K562 (cell line): ENCODE results near the gene SOHLH2. TPM values are rescaled to one million over a fixed set of nuclear protein-coding genes. Genes with fewer than 3 reads are reported as not detected.

ENCODE experiments used
- ATAC-seq: fragments of 200-7000 bp; cut with Tn5 transposase; 3 replicates; pipeline ENCODE4 v1.9.1; 2020; ENCODE audit warnings: moderate library complexity
- BruUV-seq: library from RNA; stranded (reverse); fragments of 400-500 nt; replicated peaks from 2 replicates; lab custom pipeline; 2021; lab: Mats Ljungman, UMichigan
- CTCF ChIA-PET: fragments of 300-600 bp; formaldehyde crosslinking; extraction: SDS; loops from one replicate; lab custom pipeline; 2021; ENCODE audit warnings: low intra/inter-chr PET ratio; lab: Yijun Ruan, JAX
- POLR2A ChIA-PET: fragments of 300-600, 350-650 bp; sonication (Branson Sonifier 250); formaldehyde crosslinking; extraction: SDS; loops from one replicate; lab custom pipeline; 2021; ENCODE audit warnings: antibody characterized with exemption, inconsistent platforms; lab: Yijun Ruan, JAX
- DNase-seq, 4 experiments: peaks; one replicate each; pipeline versions ENCODE4 v3.0.0 to v3.0.0-alpha.2; 2011 to 2018; ENCODE audit warnings: low spot score in 3 of 4, mixed read lengths in 3 of 4; ENCODE audit errors: extremely low read depth in 1 of 4
- FAIRE-seq: peaks from 2 replicates; lab custom pipeline; 2011; peaks lifted over from hg19 to GRCh38; lab: Jason Lieb, UNC
- H2AFZ ChIP-seq: 2 replicates; pipeline ENCODE4 v1.6.0; 2011; ENCODE audit warnings: low read depth, low read length, control low read depth, inconsistent platforms
- H3K27ac ChIP-seq: fragments of 200-600 bp; 3 replicates; pipeline ENCODE4 v1.8.0; 2011; ENCODE audit warnings: low read depth, mild to moderate bottlenecking, control low read depth, inconsistent platforms, low read length, moderate library complexity, mixed read lengths; ENCODE audit errors: extremely low read depth
- H3K27me3 ChIP-seq, 2 experiments: fragments of 300-600 bp in 1 of 2; 2 replicates in 1 of 2; 3 replicates in 1 of 2; pipeline versions ENCODE4 v1.6.0 to v1.8.0; 2011; ENCODE audit warnings: inconsistent platforms in 2 of 2, low read length in 2 of 2, mild to moderate bottlenecking in 1 of 2, mixed read lengths in 1 of 2, moderate library complexity in 1 of 2; ENCODE audit not compliant: control insufficient read depth in 2 of 2, insufficient read depth in 2 of 2
- H3K36me3 ChIP-seq: fragments of 300-600 bp; 3 replicates; pipeline ENCODE4 v1.8.0; 2011; ENCODE audit warnings: mild to moderate bottlenecking, low read length, inconsistent platforms; ENCODE audit not compliant: control insufficient read depth, insufficient read depth
- H3K4me1 ChIP-seq, 2 experiments: fragments of 200-600 bp in 1 of 2; replicated peaks in 1 of 2; 2 replicates in 1 of 2; 3 replicates in 1 of 2; pipeline versions ENCODE4 v1.5.1 to v1.8.0; 2011; ENCODE audit warnings: inconsistent platforms in 2 of 2, low read length in 2 of 2, mild to moderate bottlenecking in 1 of 2, mixed read lengths in 1 of 2, moderate library complexity in 1 of 2; ENCODE audit not compliant: control insufficient read depth in 2 of 2, insufficient read depth in 2 of 2
- H3K4me2 ChIP-seq: 2 replicates; pipeline ENCODE4 v1.6.1; 2011; ENCODE audit warnings: low read length, control low read depth, inconsistent platforms, mixed read lengths; ENCODE audit not compliant: insufficient read depth
- H3K4me3 ChIP-seq: fragments of 200-600 bp; sonication (generic), shearing (Covaris generic); 2 replicates; pipeline ENCODE4 v1.5.1; 2016; ENCODE audit warnings: control low read depth, inconsistent platforms
- H3K79me2 ChIP-seq: fragments of 200-600 bp; 3 replicates; pipeline ENCODE4 v1.8.0; 2011; ENCODE audit warnings: low read length, inconsistent platforms; ENCODE audit not compliant: control insufficient read depth, insufficient read depth
- H3K9ac ChIP-seq, 2 experiments: 2 replicates each; pipeline versions ENCODE4 v1.6.0 to v1.6.1; 2011; ENCODE audit warnings: low read depth in 2 of 2, low read length in 2 of 2, control low read depth in 1 of 2, inconsistent platforms in 1 of 2, mild to moderate bottlenecking in 1 of 2, mixed read lengths in 1 of 2; ENCODE audit not compliant: insufficient read depth in 1 of 2
- H3K9me1 ChIP-seq: one replicate; pipeline ENCODE4 v1.6.0; 2011; ENCODE audit warnings: inconsistent platforms, mild to moderate bottlenecking, low read length, moderate library complexity; ENCODE audit not compliant: control insufficient read depth, insufficient read depth
- H3K9me3 ChIP-seq: replicated peaks from 2 replicates; pipeline ENCODE4 v1.5.1; 2011; ENCODE audit warnings: low read depth, low read length, inconsistent platforms; ENCODE audit not compliant: control insufficient read depth, insufficient read depth
- H4K20me1 ChIP-seq: replicated peaks from 2 replicates; pipeline ENCODE4 v1.6.1; 2011; ENCODE audit warnings: low read length, inconsistent platforms, mixed read lengths; ENCODE audit not compliant: control insufficient read depth, insufficient read depth
- BDP1 ChIP-seq: IDR thresholded peaks from 3 replicates; pipeline ENCODE4 v1.6.1; 2011; ENCODE audit not compliant: insufficient read length, insufficient read depth
- CBX5 ChIP-seq: IDR thresholded peaks from 2 replicates; pipeline ENCODE4 v1.6.1; 2014; ENCODE audit warnings: low read depth, borderline replicate concordance
- GATAD2A ChIP-seq: fragments of 450-650 bp; IDR thresholded peaks from 2 replicates; pipeline ENCODE4 v1.6.1; 2017
- NR4A1 ChIP-seq, 2 experiments: fragments of 250-450 bp in 1 of 2; fragments of 450-650 bp in 1 of 2; sonication (Bioruptor Pico) in 1 of 2; IDR thresholded peaks; 2 replicates each; pipeline versions ENCODE4 v1.4.0 to v1.6.1; 2016 to 2020; ENCODE audit warnings: mild to moderate bottlenecking in 2 of 2, missing compliant biosample characterization in 1 of 2, missing genetic modification characterization in 1 of 2, moderate library complexity in 1 of 2
- POLR2H ChIP-seq: IDR thresholded peaks from 2 replicates; pipeline ENCODE4 v1.6.1; 2016; ENCODE audit warnings: missing genetic modification characterization, low read depth, mild to moderate bottlenecking, control low read depth, missing compliant biosample characterization, moderate library complexity
- SMC3 ChIP-seq: conservative IDR thresholded peaks from 2 replicates; pipeline ENCODE4 v1.6.1; 2011; ENCODE audit warnings: low read depth, low read length, improper control_type of control experiment; ENCODE audit not compliant: insufficient read depth
- ZNF24 ChIP-seq: fragments of 450-650 bp; IDR thresholded peaks from 2 replicates; pipeline ENCODE4 v1.6.1; 2016
- ZNF699 ChIP-seq: fragments of 250-450 bp; sonication (Bioruptor Pico); IDR thresholded peaks from 2 replicates; pipeline ENCODE4 v1.8.0; 2021; ENCODE audit warnings: mild to moderate bottlenecking, moderate library complexity; ENCODE audit not compliant: insufficient replicate concordance
- WGBS: fragments of 100-300 bp; shearing (Covaris generic); methylation state at CpG from one replicate; pipeline ENCODE4 v1.1.6; 2016; ENCODE audit warnings: low coverage, mixed read lengths; ENCODE audit not compliant: insufficient coverage; ENCODE audit errors: missing lambda C conversion rate; 5-methylcytosine and 5-hydroxymethylcytosine counted together
- in situ Hi-C: fragments of 300-500 bp; cut with MboI; formaldehyde crosslinking; loops from 4 replicates; pipeline ENCODE4 v1.15.0; 2018; ENCODE audit warnings: inconsistent platforms, mixed read lengths
- intact Hi-C: fragments of 100-400 bp; cut with micrococcal nuclease; formaldehyde crosslinking; loops from 2 replicates; pipeline ENCODE4 v1.14.2; 2022
- polyA plus RNA-seq, 8 experiments: library from polyadenylated mRNA; depleted of rRNA in 4 of 8; stranded (reverse) in 5 of 8; unstranded in 3 of 8; fragments of >200 nt; fragmentation: Nextera tagmentation in 2 of 8; fragmentation: Illumina TruSeq in 1 of 8; extraction: Ambion mirVana in 2 of 8; extraction: Trizol in 1 of 8; gene quantifications; 2 replicates each; pipeline versions ENCODE4 v1.2.1 to v1.2.3, GENCODE V29; 2011 to 2014; ENCODE audit warnings: inconsistent platforms in 1 of 8, missing spikeins in 1 of 8
- total RNA-seq, 7 experiments: library from RNA; depleted of rRNA in 6 of 7; stranded (reverse); fragments of >200 nt in 6 of 7; fragmentation: Illumina TruSeq in 2 of 7; extraction: Trizol in 2 of 7; gene quantifications; 2 replicates each; pipeline versions ENCODE4 v1.2.1 to v1.2.3, GENCODE V29; 2011 to 2021; ENCODE audit warnings: low replicate concordance in 1 of 7
- TF ChIP-seq, protein P1 (sequence below): fragments of 450-650 bp; IDR thresholded peaks from 2 replicates; pipeline ENCODE4 v1.6.1; 2017; ENCODE audit warnings: antibody characterized with exemption, mild to moderate bottlenecking
- TF ChIP-seq, protein P2 (sequence below): fragments of 450-650 bp; IDR thresholded peaks from 2 replicates; pipeline ENCODE4 v1.6.1; 2016; ENCODE audit warnings: missing biosample characterization, missing genetic modification characterization
- TF ChIP-seq, protein P3 (sequence below): fragments of 450-650 bp; formaldehyde crosslinking; conservative IDR thresholded peaks from 2 replicates; pipeline ENCODE4 v1.4.0; 2022; ENCODE audit warnings: mild to moderate bottlenecking, missing genetic modification characterization

Gene SOHLH2
- total and polyA plus RNA-seq, 9 of the 15 experiments (the other 6 are each of a cell fraction or from before 2014, with no cell fraction given): 10.3 to 26.7 (median 17.0) TPM

DNA sequence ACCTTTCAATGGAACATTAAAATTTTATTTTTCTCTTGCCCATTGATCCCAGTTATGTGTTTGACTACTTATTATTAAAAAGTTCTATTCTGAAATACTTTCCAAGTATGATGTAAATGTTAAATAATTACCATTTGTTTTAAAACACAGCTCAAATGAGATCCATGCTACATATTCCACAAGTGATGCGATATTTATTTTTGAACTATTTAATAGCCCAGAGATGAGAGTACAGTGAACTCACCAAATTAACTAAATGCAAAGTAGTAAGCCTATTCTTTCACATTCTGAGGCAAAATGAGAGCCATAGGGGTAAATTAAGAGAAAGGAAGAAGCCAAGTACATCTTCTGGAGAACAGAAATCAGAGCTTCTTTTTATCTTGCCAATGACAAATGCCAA, 82.0 kb downstream of the SOHLH2 start:
- Histone ChIP-seq H3K9me3 (no peaks in the 10 kb centered on the region), H4K20me1 (no peaks in the 10 kb centered on the region; the same call in 1 of the 2 replicates), H2AFZ (no peak overlapping the region), H3K9me1 (no peaks in the 10 kb centered on the region), H3K4me3 (no peak overlapping the region), H3K27ac (no peak overlapping the region), H3K27me3 (peaks cover 2 to 21% of the 10 kb centered on the region in 2 experiments; a peak in 3 of 5 replicates), H3K4me2 (no peak overlapping the region), H3K36me3 (no peaks in the 10 kb centered on the region), H3K79me2 (no peaks in the 10 kb centered on the region), H3K9ac (no peak overlapping the region), H3K4me1 (no peaks in the 10 kb centered on the region)
- ChIA-PET CTCF (no interaction called here), POLR2A (no interaction called here)
- FAIRE-seq (no peak), DNase-seq (no peak), ATAC-seq (no peak)
- WGBS: 0% methylated on average over 1 of the region's 1 CpG
- BruUV-seq: no TSS peak
- in situ Hi-C loops (no loop called here), intact Hi-C loops (no loop called here)
- TF ChIP-seq POLR2H (tag): no peak
- TF ChIP-seq ZNF699: no peak
- TF ChIP-seq, protein P1, sequence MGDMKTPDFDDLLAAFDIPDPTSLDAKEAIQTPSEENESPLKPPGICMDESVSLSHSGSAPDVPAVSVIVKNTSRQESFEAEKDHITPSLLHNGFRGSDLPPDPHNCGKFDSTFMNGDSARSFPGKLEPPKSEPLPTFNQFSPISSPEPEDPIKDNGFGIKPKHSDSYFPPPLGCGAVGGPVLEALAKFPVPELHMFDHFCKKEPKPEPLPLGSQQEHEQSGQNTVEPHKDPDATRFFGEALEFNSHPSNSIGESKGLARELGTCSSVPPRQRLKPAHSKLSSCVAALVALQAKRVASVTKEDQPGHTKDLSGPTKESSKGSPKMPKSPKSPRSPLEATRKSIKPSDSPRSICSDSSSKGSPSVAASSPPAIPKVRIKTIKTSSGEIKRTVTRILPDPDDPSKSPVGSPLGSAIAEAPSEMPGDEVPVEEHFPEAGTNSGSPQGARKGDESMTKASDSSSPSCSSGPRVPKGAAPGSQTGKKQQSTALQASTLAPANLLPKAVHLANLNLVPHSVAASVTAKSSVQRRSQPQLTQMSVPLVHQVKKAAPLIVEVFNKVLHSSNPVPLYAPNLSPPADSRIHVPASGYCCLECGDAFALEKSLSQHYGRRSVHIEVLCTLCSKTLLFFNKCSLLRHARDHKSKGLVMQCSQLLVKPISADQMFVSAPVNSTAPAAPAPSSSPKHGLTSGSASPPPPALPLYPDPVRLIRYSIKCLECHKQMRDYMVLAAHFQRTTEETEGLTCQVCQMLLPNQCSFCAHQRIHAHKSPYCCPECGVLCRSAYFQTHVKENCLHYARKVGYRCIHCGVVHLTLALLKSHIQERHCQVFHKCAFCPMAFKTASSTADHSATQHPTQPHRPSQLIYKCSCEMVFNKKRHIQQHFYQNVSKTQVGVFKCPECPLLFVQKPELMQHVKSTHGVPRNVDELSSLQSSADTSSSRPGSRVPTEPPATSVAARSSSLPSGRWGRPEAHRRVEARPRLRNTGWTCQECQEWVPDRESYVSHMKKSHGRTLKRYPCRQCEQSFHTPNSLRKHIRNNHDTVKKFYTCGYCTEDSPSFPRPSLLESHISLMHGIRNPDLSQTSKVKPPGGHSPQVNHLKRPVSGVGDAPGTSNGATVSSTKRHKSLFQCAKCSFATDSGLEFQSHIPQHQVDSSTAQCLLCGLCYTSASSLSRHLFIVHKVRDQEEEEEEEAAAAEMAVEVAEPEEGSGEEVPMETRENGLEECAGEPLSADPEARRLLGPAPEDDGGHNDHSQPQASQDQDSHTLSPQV: no peak
- no peak for TF ChIP-seq NR4A1 (CRISPR knock-in tag; IDR thresholded peaks at IDR 0.05)
- no peak for TF ChIP-seq NR4A1 (tag; IDR thresholded peaks at IDR 0.05)
- no peak for TF ChIP-seq SMC3
- TF ChIP-seq, protein P2, sequence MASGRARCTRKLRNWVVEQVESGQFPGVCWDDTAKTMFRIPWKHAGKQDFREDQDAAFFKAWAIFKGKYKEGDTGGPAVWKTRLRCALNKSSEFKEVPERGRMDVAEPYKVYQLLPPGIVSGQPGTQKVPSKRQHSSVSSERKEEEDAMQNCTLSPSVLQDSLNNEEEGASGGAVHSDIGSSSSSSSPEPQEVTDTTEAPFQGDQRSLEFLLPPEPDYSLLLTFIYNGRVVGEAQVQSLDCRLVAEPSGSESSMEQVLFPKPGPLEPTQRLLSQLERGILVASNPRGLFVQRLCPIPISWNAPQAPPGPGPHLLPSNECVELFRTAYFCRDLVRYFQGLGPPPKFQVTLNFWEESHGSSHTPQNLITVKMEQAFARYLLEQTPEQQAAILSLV (tag): no peak
- no peak for TF ChIP-seq BDP1
- no peak for TF ChIP-seq GATAD2A
- no peak for TF ChIP-seq CBX5
- TF ChIP-seq ZNF24: no peak
- TF ChIP-seq, protein P3, sequence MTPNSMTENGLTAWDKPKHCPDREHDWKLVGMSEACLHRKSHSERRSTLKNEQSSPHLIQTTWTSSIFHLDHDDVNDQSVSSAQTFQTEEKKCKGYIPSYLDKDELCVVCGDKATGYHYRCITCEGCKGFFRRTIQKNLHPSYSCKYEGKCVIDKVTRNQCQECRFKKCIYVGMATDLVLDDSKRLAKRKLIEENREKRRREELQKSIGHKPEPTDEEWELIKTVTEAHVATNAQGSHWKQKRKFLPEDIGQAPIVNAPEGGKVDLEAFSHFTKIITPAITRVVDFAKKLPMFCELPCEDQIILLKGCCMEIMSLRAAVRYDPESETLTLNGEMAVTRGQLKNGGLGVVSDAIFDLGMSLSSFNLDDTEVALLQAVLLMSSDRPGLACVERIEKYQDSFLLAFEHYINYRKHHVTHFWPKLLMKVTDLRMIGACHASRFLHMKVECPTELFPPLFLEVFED (CRISPR knock-in tag): no peak
